IMR-90 (cell line): ENCODE data around the gene SLC37A3. TPM values are rescaled to one million over a fixed set of nuclear protein-coding genes. Genes with fewer than 3 reads are reported as not detected.

Experiments used
- ATAC-seq: fragments of 200-7000 bp; cut with Tn5 transposase; 2 replicates; pipeline ENCODE4 v1.9.1; 2020; ENCODE audit warnings: low read depth, mild to moderate bottlenecking, moderate library complexity
- BruUV-seq: library from RNA; stranded (reverse); fragments of 400-500 nt; replicated peaks from 2 replicates; lab custom pipeline; 2021; lab: Mats Ljungman, UMichigan
- CTCF ChIA-PET: fragments of 300-600 bp; formaldehyde crosslinking; extraction: SDS; loops from one replicate; lab custom pipeline; 2021; ENCODE audit warnings: antibody characterized with exemption; lab: Yijun Ruan, JAX
- POLR2A ChIA-PET: fragments of 300-600 bp; sonication (Branson Sonifier 250); formaldehyde crosslinking; loops from one replicate; lab custom pipeline; 2022; ENCODE audit warnings: antibody characterized with exemption; ENCODE audit not compliant: unreplicated experiment; lab: Charles Lee
- DNase-seq: peaks from one replicate; pipeline ENCODE4 v3.0.0; 2013
- H2AFZ ChIP-seq: replicated peaks from 2 replicates; pipeline ENCODE3; 2013; ENCODE audit warnings: low read length, mild to moderate bottlenecking; ENCODE audit not compliant: poor library complexity
- H2AK5ac ChIP-seq: 2 replicates; pipeline ENCODE4 v1.6.1; 2013; ENCODE audit warnings: low read depth, low read length, inconsistent platforms
- H2AK9ac ChIP-seq: replicated peaks from 2 replicates; pipeline ENCODE3; 2013; ENCODE audit warnings: mild to moderate bottlenecking, low read depth, low read length, moderate library complexity; ENCODE audit not compliant: poor library complexity
- H2BK120ac ChIP-seq: 2 replicates; pipeline ENCODE4 v1.6.1; 2013; ENCODE audit warnings: low read depth, low read length, inconsistent platforms
- H2BK15ac ChIP-seq: 3 replicates; pipeline ENCODE4 v1.6.1; 2013; ENCODE audit warnings: low read depth, low read length, inconsistent platforms
- H2BK20ac ChIP-seq: 2 replicates; pipeline ENCODE4 v1.6.1; 2013; ENCODE audit warnings: low read depth, mild to moderate bottlenecking, inconsistent platforms, low read length, moderate library complexity
- H2BK5ac ChIP-seq: 2 replicates; pipeline ENCODE4 v1.6.1; 2013; ENCODE audit warnings: mild to moderate bottlenecking, low read depth, low read length, inconsistent platforms; ENCODE audit not compliant: poor library complexity, severe bottlenecking
- H3K14ac ChIP-seq: replicated peaks from 2 replicates; pipeline ENCODE4 v1.6.1; 2013; ENCODE audit warnings: low read depth, low read length, inconsistent platforms
- H3K18ac ChIP-seq: 2 replicates; pipeline ENCODE4 v1.6.1; 2013; ENCODE audit warnings: low read depth, low read length, control low read depth
- H3K23ac ChIP-seq: 2 replicates; pipeline ENCODE4 v1.6.1; 2013; ENCODE audit warnings: low read depth, low read length, inconsistent platforms
- H3K27ac ChIP-seq: 2 replicates; pipeline ENCODE4 v1.5.1; 2013; ENCODE audit warnings: mild to moderate bottlenecking, control low read depth, low read length; ENCODE audit not compliant: insufficient read depth
- H3K27me3 ChIP-seq: 2 replicates; pipeline ENCODE4 v1.6.1; 2013; ENCODE audit warnings: low read length; ENCODE audit not compliant: control insufficient read depth, insufficient read depth
- H3K36me3 ChIP-seq: 2 replicates; pipeline ENCODE4 v1.6.1; 2013; ENCODE audit warnings: low read length, mixed read lengths; ENCODE audit not compliant: control insufficient read depth, insufficient read depth
- H3K4ac ChIP-seq: 2 replicates; pipeline ENCODE4 v1.6.1; 2013; ENCODE audit warnings: low read depth, low read length, inconsistent platforms
- H3K4me1 ChIP-seq: 2 replicates; pipeline ENCODE4 v1.6.1; 2013; ENCODE audit warnings: low read length, mixed read lengths; ENCODE audit not compliant: control insufficient read depth, insufficient read depth
- H3K4me2 ChIP-seq: 2 replicates; pipeline ENCODE4 v1.6.1; 2013; ENCODE audit warnings: low read depth, mild to moderate bottlenecking, control low read depth, low read length, moderate library complexity
- H3K4me3 ChIP-seq: 2 replicates; pipeline ENCODE4 v1.5.1; 2013; ENCODE audit warnings: low read depth, mild to moderate bottlenecking, control low read depth, low read length, moderate library complexity; ENCODE audit not compliant: insufficient read depth
- H3K56ac ChIP-seq: 2 replicates; pipeline ENCODE4 v1.6.1; 2013; ENCODE audit warnings: low read length, inconsistent platforms; ENCODE audit not compliant: insufficient read depth; ENCODE audit errors: extremely low read depth
- H3K79me1 ChIP-seq, 2 experiments: 2 replicates each; pipeline ENCODE4 v1.6.1; 2013; ENCODE audit warnings: low read length in 2 of 2, inconsistent platforms in 1 of 2, low read depth in 1 of 2
- H3K9ac ChIP-seq: 2 replicates; pipeline ENCODE4 v1.6.1; 2013; ENCODE audit warnings: low read depth, low read length, control low read depth
- H3K9me1 ChIP-seq: 2 replicates; pipeline ENCODE4 v1.6.1; 2013; ENCODE audit warnings: low read length, inconsistent platforms; ENCODE audit not compliant: insufficient read depth
- H3K9me3 ChIP-seq: 2 replicates; pipeline ENCODE4 v1.6.1; 2013; ENCODE audit warnings: low read length; ENCODE audit not compliant: control insufficient read depth, insufficient read depth
- H4K20me1 ChIP-seq: 2 replicates; pipeline ENCODE4 v1.6.1; 2013; ENCODE audit warnings: low read length, inconsistent platforms; ENCODE audit not compliant: insufficient read depth
- H4K5ac ChIP-seq: 2 replicates; pipeline ENCODE4 v1.6.1; 2013; ENCODE audit warnings: mild to moderate bottlenecking, low read depth, low read length, control low read depth
- H4K8ac ChIP-seq, 2 experiments: 2 replicates each; pipeline ENCODE4 v1.6.1; 2013; ENCODE audit warnings: low read depth in 2 of 2, low read length in 2 of 2, control low read depth in 1 of 2, inconsistent platforms in 1 of 2
- H4K91ac ChIP-seq: 2 replicates; pipeline ENCODE4 v1.6.1; 2013; ENCODE audit warnings: low read depth, low read length, inconsistent platforms; ENCODE audit not compliant: insufficient read depth
- BHLHE40 ChIP-seq: fragments of 150-350 bp; IDR thresholded peaks from 2 replicates; pipeline ENCODE4 v1.6.1; 2016; ENCODE audit warnings: mild to moderate bottlenecking, low read depth, low read length
- CEBPB ChIP-seq: IDR thresholded peaks from 2 replicates; pipeline ENCODE4 v1.6.1; 2012; ENCODE audit warnings: low read depth, low read length, improper control_type of control experiment
- FOS ChIP-seq: fragments of 150-350 bp; IDR thresholded peaks from 2 replicates; pipeline ENCODE4 v1.6.1; 2016; ENCODE audit warnings: low read depth, low read length
- MAFK ChIP-seq: IDR thresholded peaks from 2 replicates; pipeline ENCODE4 v1.6.1; 2012; ENCODE audit warnings: low read depth, low read length, improper control_type of control experiment
- MAZ ChIP-seq: IDR thresholded peaks from 2 replicates; pipeline ENCODE4 v1.6.1; 2012; ENCODE audit warnings: low read depth, mild to moderate bottlenecking, low read length, improper control_type of control experiment, moderate library complexity, borderline replicate concordance
- MXI1 ChIP-seq: IDR thresholded peaks from 2 replicates; pipeline ENCODE4 v1.6.1; 2012; ENCODE audit warnings: low read depth, mild to moderate bottlenecking, low read length, moderate library complexity, borderline replicate concordance
- NFE2L2 ChIP-seq: fragments of 150-350 bp; IDR thresholded peaks from 2 replicates; pipeline ENCODE4 v1.6.1; 2016; ENCODE audit warnings: low read depth, mild to moderate bottlenecking, low read length
- POLR2A ChIP-seq: IDR thresholded peaks from 2 replicates; pipeline ENCODE4 v1.6.1; 2012; ENCODE audit warnings: mild to moderate bottlenecking, low read depth, low read length
- RAD21 ChIP-seq: IDR thresholded peaks from 2 replicates; pipeline ENCODE4 v1.6.1; 2012; ENCODE audit warnings: low read length, improper control_type of control experiment
- RCOR1 ChIP-seq: IDR thresholded peaks from 2 replicates; pipeline ENCODE4 v1.6.1; 2012; ENCODE audit warnings: mild to moderate bottlenecking, low read length, improper control_type of control experiment; ENCODE audit not compliant: insufficient replicate concordance
- RFX5 ChIP-seq: IDR thresholded peaks from 2 replicates; pipeline ENCODE4 v1.8.0; 2012; ENCODE audit warnings: low read depth, mild to moderate bottlenecking, low read length, moderate library complexity
- SMC3 ChIP-seq: fragments of 150-350 bp; IDR thresholded peaks from 2 replicates; pipeline ENCODE4 v1.6.1; 2016; ENCODE audit warnings: low read depth, mild to moderate bottlenecking, antibody characterized with exemption, low read length, moderate library complexity
- WGBS, 2 experiments: methylation state at CpG; one replicate each; pipeline versions ENCODE4 v1.1.5 to v1.1.7; 2013; ENCODE audit warnings: missing lambda C conversion rate in 2 of 2; ENCODE audit not compliant: insufficient read length in 1 of 2; ENCODE audit errors: extremely low coverage in 2 of 2; 5-methylcytosine and 5-hydroxymethylcytosine counted together
- dilution Hi-C: fragments of 300-500 bp; cut with HindIII; formaldehyde crosslinking; loops from one replicate; pipeline ENCODE4 v1.14.3; 2018; ENCODE audit warnings: low sequenced_read_pairs; ENCODE audit not compliant: unreplicated experiment
- in situ Hi-C: fragments of 300-500 bp; cut with MboI; formaldehyde crosslinking; loops from 3 replicates; pipeline ENCODE4 v1.14.3; 2019; ENCODE audit warnings: low sequenced_read_pairs, inconsistent platforms, mixed read lengths
- intact Hi-C: fragments of 100-400 bp; cut with micrococcal nuclease; formaldehyde crosslinking; loops from 2 replicates; pipeline ENCODE4 v1.10.0; 2022
- polyA plus RNA-seq, 3 experiments: library from polyadenylated mRNA; depleted of rRNA; stranded (reverse); fragments of >200 nt; gene quantifications; 2 replicates each; pipeline ENCODE4 v1.2.3, GENCODE V29; 2012; ENCODE audit warnings: low replicate concordance in 1 of 3
- total RNA-seq: library from RNA; depleted of rRNA; stranded (reverse); fragments of >200 nt; gene quantifications from 2 replicates; pipeline ENCODE4 v1.2.3, GENCODE V29; 2012
- TF ChIP-seq, protein P1 (sequence below): fragments of 150-350 bp; IDR thresholded peaks from 2 replicates; pipeline ENCODE4 v1.6.1; 2016; ENCODE audit warnings: low read depth, mild to moderate bottlenecking, low read length, moderate library complexity, borderline replicate concordance
- TF ChIP-seq, protein P2 (sequence below): conservative IDR thresholded peaks from 2 replicates; pipeline ENCODE4 v1.5.1; 2012; ENCODE audit warnings: mild to moderate bottlenecking, low read depth, low read length, improper control_type of control experiment
- TF ChIP-seq, protein P3 (sequence below): fragments of 150-350 bp; IDR thresholded peaks from 2 replicates; pipeline ENCODE4 v1.6.1; 2017; ENCODE audit warnings: mild to moderate bottlenecking, antibody characterized with exemption, low read length, low read depth

SLC37A3 gene
- total and polyA plus RNA-seq, 2 of the 4 experiments (the other 2 are of a cell fraction), result 43.2 to 45.3 TPM

DNA sequence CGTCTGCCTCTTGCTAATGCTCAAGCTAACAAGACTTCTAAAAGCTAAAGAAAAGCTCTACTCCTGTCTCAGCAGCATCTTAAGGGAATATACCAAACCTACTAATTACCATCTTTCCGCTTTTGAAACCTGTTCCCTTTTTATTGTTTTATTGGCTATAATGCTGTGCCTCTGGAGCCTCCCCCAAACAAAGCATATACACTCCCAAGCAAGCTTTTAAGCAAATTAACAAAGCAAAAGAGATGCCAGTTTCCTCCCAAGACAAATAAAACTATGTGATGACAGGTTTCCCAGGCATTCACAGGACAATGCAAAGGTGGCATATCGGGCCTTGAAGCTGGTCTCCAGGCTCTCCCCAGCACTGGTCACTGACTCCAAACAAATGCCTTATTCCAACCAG is 52.9 kb downstream of the SLC37A3 start:
- no peak overlapping the region for H3K4me2 ChIP-seq
- in situ Hi-C loops, result no loop called here

More for the DNA sequence above, 52.9 kb downstream of the SLC37A3 start:
- Histone ChIP-seq H3K18ac (no peak overlapping the region), H2BK5ac (no peak overlapping the region), H2BK120ac (no peak overlapping the region), H4K20me1 (peaks cover 6% of the 10 kb centered on the region; the same call in 1 of the 2 replicates), H3K9ac (no peak overlapping the region), H3K23ac (no peak overlapping the region), H3K27ac (no peak overlapping the region), H2AK9ac (no peak overlapping the region), H3K4me3 (no peak overlapping the region), H3K14ac (no peak overlapping the region), H3K36me3 (peaks cover 17% of the 10 kb centered on the region), H2AFZ (no peak overlapping the region), H4K8ac (no peak overlapping the region), H4K5ac (no peak overlapping the region), H3K56ac (no peak overlapping the region), H3K4me1 (peaks cover 4% of the 10 kb centered on the region; the same call in 1 of the 2 replicates), H4K91ac (no peak overlapping the region), H2BK15ac (no peak overlapping the region), H3K27me3 (no peaks in the 10 kb centered on the region), H3K9me3 (no peaks in the 10 kb centered on the region), H2AK5ac (no peak overlapping the region), H3K4ac (no peak overlapping the region), H2BK20ac (no peak overlapping the region), H3K79me1 (peaks cover 0 to 10% of the 10 kb centered on the region in 2 experiments; a peak in 2 of 4 replicates), H3K9me1 (peaks cover 9% of the 10 kb centered on the region; the same call in 1 of the 2 replicates)
- 83% methylated on average over 1 of the region's 3 CpGs; no CpG with 5 or more reads in 1 of the 2 experiments for WGBS, 2 experiments
- no peak for ATAC-seq
- TF ChIP-seq CEBPB (no peak), RCOR1 (no peak), SMC3 (no peak), BHLHE40 (no peak), FOS (no peak), NFE2L2 (no peak), RAD21 (no peak), MAZ (no peak), RFX5 (no peak), MAFK (no peak), POLR2A (no peak), MXI1 (no peak)
- TF ChIP-seq, protein P1, sequence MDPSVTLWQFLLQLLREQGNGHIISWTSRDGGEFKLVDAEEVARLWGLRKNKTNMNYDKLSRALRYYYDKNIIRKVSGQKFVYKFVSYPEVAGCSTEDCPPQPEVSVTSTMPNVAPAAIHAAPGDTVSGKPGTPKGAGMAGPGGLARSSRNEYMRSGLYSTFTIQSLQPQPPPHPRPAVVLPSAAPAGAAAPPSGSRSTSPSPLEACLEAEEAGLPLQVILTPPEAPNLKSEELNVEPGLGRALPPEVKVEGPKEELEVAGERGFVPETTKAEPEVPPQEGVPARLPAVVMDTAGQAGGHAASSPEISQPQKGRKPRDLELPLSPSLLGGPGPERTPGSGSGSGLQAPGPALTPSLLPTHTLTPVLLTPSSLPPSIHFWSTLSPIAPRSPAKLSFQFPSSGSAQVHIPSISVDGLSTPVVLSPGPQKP, result no peak
- TF ChIP-seq, protein P2, sequence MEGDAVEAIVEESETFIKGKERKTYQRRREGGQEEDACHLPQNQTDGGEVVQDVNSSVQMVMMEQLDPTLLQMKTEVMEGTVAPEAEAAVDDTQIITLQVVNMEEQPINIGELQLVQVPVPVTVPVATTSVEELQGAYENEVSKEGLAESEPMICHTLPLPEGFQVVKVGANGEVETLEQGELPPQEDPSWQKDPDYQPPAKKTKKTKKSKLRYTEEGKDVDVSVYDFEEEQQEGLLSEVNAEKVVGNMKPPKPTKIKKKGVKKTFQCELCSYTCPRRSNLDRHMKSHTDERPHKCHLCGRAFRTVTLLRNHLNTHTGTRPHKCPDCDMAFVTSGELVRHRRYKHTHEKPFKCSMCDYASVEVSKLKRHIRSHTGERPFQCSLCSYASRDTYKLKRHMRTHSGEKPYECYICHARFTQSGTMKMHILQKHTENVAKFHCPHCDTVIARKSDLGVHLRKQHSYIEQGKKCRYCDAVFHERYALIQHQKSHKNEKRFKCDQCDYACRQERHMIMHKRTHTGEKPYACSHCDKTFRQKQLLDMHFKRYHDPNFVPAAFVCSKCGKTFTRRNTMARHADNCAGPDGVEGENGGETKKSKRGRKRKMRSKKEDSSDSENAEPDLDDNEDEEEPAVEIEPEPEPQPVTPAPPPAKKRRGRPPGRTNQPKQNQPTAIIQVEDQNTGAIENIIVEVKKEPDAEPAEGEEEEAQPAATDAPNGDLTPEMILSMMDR, result no peak
- TF ChIP-seq, protein P3, sequence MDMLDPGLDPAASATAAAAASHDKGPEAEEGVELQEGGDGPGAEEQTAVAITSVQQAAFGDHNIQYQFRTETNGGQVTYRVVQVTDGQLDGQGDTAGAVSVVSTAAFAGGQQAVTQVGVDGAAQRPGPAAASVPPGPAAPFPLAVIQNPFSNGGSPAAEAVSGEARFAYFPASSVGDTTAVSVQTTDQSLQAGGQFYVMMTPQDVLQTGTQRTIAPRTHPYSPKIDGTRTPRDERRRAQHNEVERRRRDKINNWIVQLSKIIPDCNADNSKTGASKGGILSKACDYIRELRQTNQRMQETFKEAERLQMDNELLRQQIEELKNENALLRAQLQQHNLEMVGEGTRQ, result no peak
- ChIA-PET POLR2A (no interaction called here), CTCF (no interaction called here)
- dilution Hi-C loops (no loop called here), intact Hi-C loops (no loop called here)
- no peak for DNase-seq
- BruUV-seq, result no TSS peak
